DMS153 treated with DMSO at 0.1 percent for 48 hours (cell line): ENCODE data around the gene THSD4.

Experiments
- DNase-seq: peaks from one replicate; lab custom pipeline; 2025; ENCODE audit not compliant: unreplicated experiment; lab: John Stamatoyannopoulos, UW

THSD4 gene

GRCh38 chr15:71635735-71636134 lies 520.5 kb downstream of the THSD4 start:
- no peak for DNase-seq

DNA sequence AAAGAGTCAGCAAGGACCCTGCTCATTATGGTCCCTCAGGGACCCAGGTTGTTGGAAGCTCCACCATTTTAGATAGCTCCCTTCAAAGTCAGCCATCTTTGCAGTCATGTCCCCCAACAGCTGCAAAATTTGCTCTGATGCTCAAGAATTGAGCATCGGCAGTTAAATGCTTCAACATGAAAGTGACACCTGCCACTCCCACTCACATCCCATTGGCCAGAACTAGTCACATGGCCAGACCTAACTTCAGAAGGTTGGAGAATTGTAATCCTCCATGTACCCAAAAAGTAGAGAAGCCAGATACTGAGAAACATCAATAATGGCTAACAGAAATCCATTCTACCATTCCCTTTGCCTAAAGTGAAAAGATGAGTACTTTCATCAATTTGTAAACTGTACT lies 523.6 kb downstream of the THSD4 start:
- no peak for DNase-seq

DNA sequence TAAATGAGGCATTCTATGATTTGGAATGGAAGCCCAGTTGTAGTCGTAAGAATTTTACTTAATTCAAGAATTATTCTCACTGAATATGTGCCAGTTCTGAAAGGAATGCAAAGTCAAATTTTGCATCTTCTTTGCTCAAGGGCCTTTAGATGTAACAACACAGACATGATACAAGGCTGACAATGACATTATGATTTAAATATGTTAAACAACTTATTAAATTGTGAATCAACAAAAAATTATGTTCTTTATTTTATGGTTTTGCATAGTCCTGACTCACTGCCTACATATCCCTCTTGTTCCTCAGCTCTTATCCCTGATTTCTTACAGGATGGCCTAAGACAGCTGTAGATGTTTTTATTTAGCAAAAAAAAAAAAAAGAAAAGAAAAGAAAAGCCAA lies 524.2 kb downstream of the THSD4 start:
- no peak for DNase-seq

DNA sequence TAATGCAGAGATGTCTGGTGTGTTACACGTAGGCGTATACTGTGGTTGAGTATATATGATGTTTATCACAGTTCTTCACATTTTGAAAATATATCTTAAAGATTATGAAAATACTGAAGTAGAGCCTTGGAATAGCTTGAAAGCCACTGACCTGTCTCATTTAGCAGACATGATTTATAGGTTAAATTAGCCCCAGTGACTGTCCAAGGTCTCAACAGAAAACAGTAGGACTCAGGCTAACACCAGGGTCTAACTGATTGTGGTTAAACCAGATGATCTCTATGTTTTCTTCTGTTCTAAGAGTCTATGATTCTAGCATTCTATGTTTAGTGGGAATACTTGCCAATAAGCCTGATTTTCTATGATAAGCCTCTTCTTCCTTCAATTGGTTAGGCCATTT lies 528.6 kb downstream of the THSD4 start:
- no peak for DNase-seq

DNA sequence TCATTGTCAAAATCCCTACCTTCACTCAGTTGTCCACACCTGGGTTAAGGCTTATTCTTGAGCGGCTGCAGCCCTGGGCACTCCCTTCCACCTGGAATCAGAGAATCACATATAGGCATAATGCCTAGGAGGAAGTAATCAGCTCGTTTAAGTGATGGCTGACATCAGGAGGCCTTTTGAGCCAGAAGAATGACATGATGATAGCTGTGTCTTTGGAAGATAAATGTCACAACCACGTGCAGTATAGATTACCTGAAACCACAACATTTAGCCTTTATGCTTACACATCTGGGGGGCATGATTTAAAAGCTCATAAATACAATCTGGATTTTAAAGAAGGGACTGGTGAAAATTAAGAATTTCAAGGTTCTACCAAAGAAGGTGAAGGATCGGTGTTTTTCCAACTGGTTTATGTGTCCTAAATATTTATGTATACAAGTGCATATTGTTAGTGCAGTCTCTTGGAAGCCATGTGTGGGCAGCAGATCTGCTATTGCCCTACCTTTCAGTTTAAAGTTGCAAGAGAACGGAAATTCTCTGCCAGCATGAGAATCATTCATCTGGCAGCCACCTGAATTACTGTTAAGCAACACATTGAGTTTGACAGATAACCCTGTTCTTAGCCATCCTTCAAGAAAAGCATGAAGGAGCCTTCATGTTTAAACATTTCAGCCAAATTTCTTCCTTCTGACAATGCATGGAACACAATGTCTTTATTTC lies 531.7 kb downstream of the THSD4 start:
- DNase-seq = no peak

DNA sequence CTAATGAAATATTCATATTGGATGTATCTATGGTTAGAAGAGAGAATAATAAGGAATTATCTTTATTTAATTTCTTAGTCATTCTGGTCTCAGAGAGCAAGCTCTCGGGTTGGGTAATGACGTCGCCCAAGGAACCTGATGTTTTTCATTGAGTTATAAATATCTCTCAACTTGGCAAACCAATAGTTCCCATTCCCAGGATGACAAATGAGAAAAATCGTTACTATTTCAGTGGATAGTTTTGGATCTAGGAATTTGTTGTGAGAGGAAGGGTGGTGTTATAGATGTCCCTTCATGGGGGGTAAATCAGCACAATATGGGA lies 532.2 kb downstream of the THSD4 start:
- no peak for DNase-seq

GRCh38 chr15:71648095-71648494 lies 532.8 kb downstream of the THSD4 start:
- DNase-seq = no peak

DNA sequence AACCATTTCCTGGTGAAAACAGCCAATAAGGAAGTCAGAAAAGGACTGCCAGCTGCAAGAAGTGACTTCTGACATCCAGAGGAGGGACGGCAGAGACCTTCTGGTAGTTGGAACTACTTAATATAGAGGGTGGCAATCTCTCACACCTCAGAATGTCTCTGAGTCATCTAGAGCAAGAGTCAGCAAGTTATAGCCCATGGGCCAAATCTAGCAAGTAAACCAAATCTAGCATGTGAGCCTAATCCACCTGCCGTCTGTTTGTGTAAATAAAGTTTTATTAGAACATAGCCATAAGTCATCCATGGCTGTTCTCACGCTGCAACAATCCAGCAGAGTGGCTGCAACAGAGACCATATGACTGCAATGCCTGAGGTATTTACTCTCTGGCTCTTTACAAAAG lies 534.6 kb downstream of the THSD4 start:
- DNase-seq = no peak

- no peak for DNase-seq
Measured at GRCh38 chr15:71650603-71651002, 535.3 kb downstream of the THSD4 start.

- DNase-seq = no peak
Measured at GRCh38 chr15:71651750-71652186, 536.5 kb downstream of the THSD4 start.

GRCh38 chr15:71654042-71654719 lies 538.9 kb downstream of the THSD4 start:
- DNase-seq = no peak

GRCh38 chr15:71654720-71655174 lies 539.5 kb downstream of the THSD4 start:
- no peak for DNase-seq

DNA sequence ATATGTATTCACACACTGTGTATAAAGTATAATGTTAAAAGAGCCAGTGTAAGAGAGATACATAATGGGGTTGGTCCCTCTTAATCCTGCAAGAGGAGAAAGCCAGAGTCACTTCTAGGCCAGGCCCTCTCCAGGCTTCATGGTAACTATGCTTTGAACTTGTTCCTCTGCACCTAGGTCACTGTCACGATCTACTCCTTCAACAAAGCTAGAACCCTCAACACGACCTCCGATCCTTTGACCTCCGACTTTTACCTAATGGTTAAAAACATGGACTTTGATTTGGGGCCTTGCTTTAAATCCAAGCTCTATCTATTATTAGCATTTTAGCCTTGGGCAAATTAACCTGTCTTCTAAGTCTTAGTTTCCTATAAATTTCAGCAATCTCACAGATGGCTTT lies 541.2 kb downstream of the THSD4 start:
- DNase-seq = no peak

- DNase-seq = no peak
Measured at GRCh38 chr15:71657141-71657540, 541.9 kb downstream of the THSD4 start.

DNA sequence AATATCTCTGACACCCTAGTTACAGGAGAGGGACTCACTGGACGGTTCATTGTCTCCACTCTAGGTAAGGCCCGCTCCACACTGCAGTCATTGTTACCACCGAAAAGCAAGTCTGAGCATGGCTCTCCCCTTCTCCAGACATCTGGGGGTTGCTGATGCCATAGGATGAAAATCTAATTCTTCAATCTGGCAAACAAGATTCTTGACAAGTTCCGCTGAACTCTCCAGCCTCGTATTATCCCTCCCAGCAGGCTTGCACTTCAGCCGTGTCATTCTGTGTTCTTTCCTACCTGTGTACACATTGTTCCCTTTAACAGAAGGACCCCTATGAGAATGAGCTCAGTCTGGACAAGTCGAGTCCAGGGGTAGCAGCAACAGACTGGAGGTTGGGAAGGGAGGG lies 542.8 kb downstream of the THSD4 start:
- DNase-seq = no peak

- no peak for DNase-seq
Measured at GRCh38 chr15:71658827-71659729, 543.8 kb downstream of the THSD4 start.

DNA sequence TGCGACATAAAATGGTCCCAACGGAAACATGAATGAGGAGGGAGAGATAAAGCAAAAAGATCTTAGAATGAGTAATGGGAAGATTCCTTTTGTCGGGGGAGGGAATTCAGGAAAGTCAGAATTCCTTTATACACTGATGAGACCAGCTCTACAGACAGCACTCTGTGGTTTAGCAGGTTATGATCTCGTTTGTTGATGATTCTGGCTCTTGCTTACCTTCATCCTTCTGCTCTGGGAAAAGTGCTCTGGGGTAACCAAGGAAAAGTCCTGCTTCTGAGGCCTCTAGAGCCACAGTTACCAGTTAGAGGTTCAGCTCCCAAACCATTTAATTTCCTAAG lies 544.4 kb downstream of the THSD4 start:
- DNase-seq = no peak

GRCh38 chr15:71660501-71660900 lies 545.2 kb downstream of the THSD4 start:
- DNase-seq = no peak

GRCh38 chr15:71662306-71662705 lies 547.0 kb downstream of the THSD4 start:
- DNase-seq = no peak

DNA sequence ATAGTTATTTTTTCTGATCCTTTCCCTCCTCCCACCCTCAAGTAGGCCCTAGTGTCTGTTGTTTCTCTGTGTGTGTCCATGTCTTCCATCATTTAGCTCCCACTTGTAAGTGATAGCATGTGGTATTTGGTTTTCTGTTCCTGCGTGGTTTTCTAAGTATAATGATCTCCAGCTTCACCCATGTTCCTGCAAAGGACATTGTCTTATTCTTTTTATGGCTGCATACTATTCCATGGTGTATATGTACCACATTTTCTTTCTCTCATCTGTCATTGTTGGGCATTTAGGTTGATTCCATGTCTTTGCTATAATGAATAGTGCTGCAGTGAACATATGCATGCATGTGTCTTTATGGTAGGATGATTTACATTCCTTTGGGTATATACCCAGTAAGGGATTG lies 549.4 kb downstream of the THSD4 start:
- DNase-seq = no peak

GRCh38 chr15:71666763-71667620 lies 551.7 kb downstream of the THSD4 start:
- no peak for DNase-seq
